WTC11 (cell line): Measurements from ENCODE around the gene DGKZ. TPM values are rescaled to one million over a fixed set of nuclear protein-coding genes. Genes with fewer than 3 reads are reported as not detected.

ENCODE experiments used
- MYBL2 ChIP-seq: sonication (generic); formaldehyde crosslinking; IDR thresholded peaks from 2 replicates; pipeline ENCODE4 v1.8.1; 2023; ENCODE audit warnings: mild to moderate bottlenecking, moderate library complexity, missing genetic modification reagents
- microRNA-seq: library from miRNA; unstranded; fragments of <30 nt; microRNA quantifications from one replicate; pipeline ENCODE4 v1.2.0, GENCODE V29; 2022; ENCODE audit warnings: borderline number of aligned reads
- total RNA-seq: library from RNA; stranded (reverse); gene quantifications from 3 replicates; pipeline ENCODE4 v1.2.3, GENCODE V29; 2021
- TF ChIP-seq, protein P1 (sequence below): sonication (generic); formaldehyde crosslinking; IDR thresholded peaks from 2 replicates; pipeline ENCODE4 v1.8.0; 2022; ENCODE audit warnings: missing genetic modification reagents
- TF ChIP-seq, protein P2 (sequence below): sonication (generic); formaldehyde crosslinking; IDR thresholded peaks from 2 replicates; pipeline ENCODE4 v1.8.0; 2023; ENCODE audit warnings: mild to moderate bottlenecking, missing genetic modification reagents

DGKZ gene
- total RNA-seq, 1 experiment from 2014 or later, result 139 TPM

DNA sequence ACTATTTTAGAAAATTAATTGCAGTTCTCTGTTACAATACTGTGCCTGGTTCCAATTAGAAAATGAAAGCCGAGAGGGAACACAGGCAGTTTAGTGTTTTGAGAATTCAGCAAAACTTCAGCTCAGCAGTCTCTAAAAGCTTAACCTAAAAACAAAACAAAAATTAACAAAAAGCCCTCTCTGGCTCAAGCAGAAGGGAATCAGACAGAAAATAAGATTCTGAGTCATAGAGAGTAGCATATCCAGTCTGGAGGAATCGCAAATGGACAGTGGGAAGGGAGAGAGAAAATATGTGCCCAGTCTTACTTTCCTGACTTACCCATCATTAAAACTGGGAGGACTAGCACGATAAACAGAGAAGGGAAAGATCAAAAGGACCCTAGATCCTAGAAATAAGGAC is 82.5 kb downstream of the DGKZ start (continued):
- TF ChIP-seq, protein P1, sequence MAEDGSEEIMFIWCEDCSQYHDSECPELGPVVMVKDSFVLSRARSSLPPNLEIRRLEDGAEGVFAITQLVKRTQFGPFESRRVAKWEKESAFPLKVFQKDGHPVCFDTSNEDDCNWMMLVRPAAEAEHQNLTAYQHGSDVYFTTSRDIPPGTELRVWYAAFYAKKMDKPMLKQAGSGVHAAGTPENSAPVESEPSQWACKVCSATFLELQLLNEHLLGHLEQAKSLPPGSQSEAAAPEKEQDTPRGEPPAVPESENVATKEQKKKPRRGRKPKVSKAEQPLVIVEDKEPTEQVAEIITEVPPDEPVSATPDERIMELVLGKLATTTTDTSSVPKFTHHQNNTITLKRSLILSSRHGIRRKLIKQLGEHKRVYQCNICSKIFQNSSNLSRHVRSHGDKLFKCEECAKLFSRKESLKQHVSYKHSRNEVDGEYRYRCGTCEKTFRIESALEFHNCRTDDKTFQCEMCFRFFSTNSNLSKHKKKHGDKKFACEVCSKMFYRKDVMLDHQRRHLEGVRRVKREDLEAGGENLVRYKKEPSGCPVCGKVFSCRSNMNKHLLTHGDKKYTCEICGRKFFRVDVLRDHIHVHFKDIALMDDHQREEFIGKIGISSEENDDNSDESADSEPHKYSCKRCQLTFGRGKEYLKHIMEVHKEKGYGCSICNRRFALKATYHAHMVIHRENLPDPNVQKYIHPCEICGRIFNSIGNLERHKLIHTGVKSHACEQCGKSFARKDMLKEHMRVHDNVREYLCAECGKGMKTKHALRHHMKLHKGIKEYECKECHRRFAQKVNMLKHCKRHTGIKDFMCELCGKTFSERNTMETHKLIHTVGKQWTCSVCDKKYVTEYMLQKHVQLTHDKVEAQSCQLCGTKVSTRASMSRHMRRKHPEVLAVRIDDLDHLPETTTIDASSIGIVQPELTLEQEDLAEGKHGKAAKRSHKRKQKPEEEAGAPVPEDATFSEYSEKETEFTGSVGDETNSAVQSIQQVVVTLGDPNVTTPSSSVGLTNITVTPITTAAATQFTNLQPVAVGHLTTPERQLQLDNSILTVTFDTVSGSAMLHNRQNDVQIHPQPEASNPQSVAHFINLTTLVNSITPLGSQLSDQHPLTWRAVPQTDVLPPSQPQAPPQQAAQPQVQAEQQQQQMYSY (CRISPR knock-in tag), result no peak
- TF ChIP-seq MYBL2 (CRISPR knock-in tag), result no peak
- TF ChIP-seq, protein P2, sequence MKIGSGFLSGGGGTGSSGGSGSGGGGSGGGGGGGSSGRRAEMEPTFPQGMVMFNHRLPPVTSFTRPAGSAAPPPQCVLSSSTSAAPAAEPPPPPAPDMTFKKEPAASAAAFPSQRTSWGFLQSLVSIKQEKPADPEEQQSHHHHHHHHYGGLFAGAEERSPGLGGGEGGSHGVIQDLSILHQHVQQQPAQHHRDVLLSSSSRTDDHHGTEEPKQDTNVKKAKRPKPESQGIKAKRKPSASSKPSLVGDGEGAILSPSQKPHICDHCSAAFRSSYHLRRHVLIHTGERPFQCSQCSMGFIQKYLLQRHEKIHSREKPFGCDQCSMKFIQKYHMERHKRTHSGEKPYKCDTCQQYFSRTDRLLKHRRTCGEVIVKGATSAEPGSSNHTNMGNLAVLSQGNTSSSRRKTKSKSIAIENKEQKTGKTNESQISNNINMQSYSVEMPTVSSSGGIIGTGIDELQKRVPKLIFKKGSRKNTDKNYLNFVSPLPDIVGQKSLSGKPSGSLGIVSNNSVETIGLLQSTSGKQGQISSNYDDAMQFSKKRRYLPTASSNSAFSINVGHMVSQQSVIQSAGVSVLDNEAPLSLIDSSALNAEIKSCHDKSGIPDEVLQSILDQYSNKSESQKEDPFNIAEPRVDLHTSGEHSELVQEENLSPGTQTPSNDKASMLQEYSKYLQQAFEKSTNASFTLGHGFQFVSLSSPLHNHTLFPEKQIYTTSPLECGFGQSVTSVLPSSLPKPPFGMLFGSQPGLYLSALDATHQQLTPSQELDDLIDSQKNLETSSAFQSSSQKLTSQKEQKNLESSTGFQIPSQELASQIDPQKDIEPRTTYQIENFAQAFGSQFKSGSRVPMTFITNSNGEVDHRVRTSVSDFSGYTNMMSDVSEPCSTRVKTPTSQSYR (CRISPR knock-in tag), result no peak

Small RNAs within 50 kb of the gene (microRNA-seq; reads per million reads assigned to microRNA genes)
- not detected for gene MIR4688

Other genes with a start within 250 kb of the DGKZ start
- 29.4 to 36.6 TPM (median 33.1 TPM) in 3 replicates for gene PHF21A, start 226.0 kb upstream of the DGKZ start, total RNA-seq
- gene CREB3L1, start 69.8 kb upstream of the DGKZ start, total RNA-seq, result 10.9 to 12.6 TPM (median 11.4 TPM) in 3 replicates
- 560 to 611 TPM (median 602 TPM) in 3 replicates for gene MDK, start 34.2 kb downstream of the DGKZ start, total RNA-seq
- 0.62 to 0.85 TPM (median 0.62 TPM) in 3 replicates for gene CHRM4, start 44.3 kb downstream of the DGKZ start, total RNA-seq
- 29.8 to 35.0 TPM (median 32.2 TPM) in 3 replicates for gene AMBRA1, start 246.6 kb downstream of the DGKZ start, total RNA-seq